H1 (cell line): ENCODE measurements around the gene TPPP2. TPM values are rescaled to one million over a fixed set of nuclear protein-coding genes. Genes with fewer than 3 reads are reported as not detected.

Experiments used
- EZH2 ChIP-seq: fragments of 200-600 bp; sonication (generic); IDR thresholded peaks from 2 replicates; pipeline ENCODE4 v1.7.1; 2012; ENCODE audit warnings: low read depth, mild to moderate bottlenecking, moderate library complexity, low read length, inconsistent platforms; ENCODE audit not compliant: severe bottlenecking
- HDAC6 ChIP-seq: IDR thresholded peaks from one replicate; pipeline ENCODE4 v1.7.1; 2012; ENCODE audit warnings: low read depth, mild to moderate bottlenecking, inconsistent platforms, low read length, moderate library complexity
- SUZ12 ChIP-seq: fragments of 200-600 bp; sonication (generic); IDR thresholded peaks from 2 replicates; pipeline ENCODE4 v1.6.1; 2012; ENCODE audit warnings: mild to moderate bottlenecking, inconsistent platforms, low read length, moderate library complexity, mixed read lengths
- ZNF274 ChIP-seq: IDR thresholded peaks from 2 replicates; pipeline ENCODE4 v1.7.0; 2012; ENCODE audit warnings: low read length, borderline replicate concordance; ENCODE audit errors: extremely low read depth
- polyA plus RNA-seq, 7 experiments: library from polyadenylated mRNA; depleted of rRNA in 3 of 7; stranded (reverse) in 5 of 7; unstranded in 2 of 7; fragments of >200 nt in 5 of 7; fragments of 200-250 nt in 2 of 7; gene quantifications; 1 replicate in 5 of 7; 2 replicates in 1 of 7; 4 replicates in 1 of 7; pipeline versions ENCODE4 v1.2.1 to v1.2.3, GENCODE V29; 2011 to 2013; ENCODE audit warnings: missing spikeins in 2 of 7, mixed read lengths in 2 of 7
- total RNA-seq: library from RNA; stranded (reverse); fragmentation: NEBNext Ultra II Directional; extraction: Animal tissue kit (Norgen Biotek cat#: 25700); gene quantifications from 2 replicates; pipeline ENCODE4 v1.2.1, GENCODE V29; 2021

The TPPP2 gene
- total and polyA plus RNA-seq, 2 of the 8 experiments (the other 6 are each of a cell fraction or from before 2014, with no cell fraction given): not detected

- TF ChIP-seq SUZ12 (0 out of 2 replicates have a peak, but pooled peaks have one; percentile 4), ZNF274 (no peak), HDAC6 (no peak), EZH2 (peak; percentile 6)
These were observed 6.0 kb upstream of the TPPP2 start (continued) for GRCh38 chr14:21023817-21024584.
